Heart right ventricle (tissue), 16 donors: ENCODE measurements around the gene MAPRE3. TPM values are rescaled to one million over a fixed set of nuclear protein-coding genes. Genes with fewer than 3 reads are reported as not detected.

ENCODE experiments used
- ATAC-seq, 8 donors: fragments of 200-7000 bp; cut with Tn5 transposase; one replicate each; pipeline ENCODE4 v1.9.1; 2020; ENCODE audit warnings: mild to moderate bottlenecking in 8 of 8, moderate library complexity in 8 of 8, moderate number of reproducible peaks in 1 of 8
- DNase-seq, 2 donors: peaks; one replicate each; pipeline ENCODE4 v3.0.0-alpha.2; 2020
- H3K27ac ChIP-seq, 10 donors: fragments of 200-600 bp; sonication (generic) in 2 of 10; one replicate each; pipeline versions ENCODE4 v1.5.0 to v1.8.0; 2020 to 2022; ENCODE audit warnings: mild to moderate bottlenecking in 3 of 10
- H3K27me3 ChIP-seq, 7 donors: fragments of 200-600 bp; one replicate each; pipeline ENCODE4 v1.8.0; 2021 to 2022; ENCODE audit warnings: mild to moderate bottlenecking in 2 of 7
- H3K36me3 ChIP-seq, 9 donors: fragments of 200-600 bp; sonication (generic) in 1 of 9; one replicate each; pipeline versions ENCODE4 v1.5.0 to v1.8.0; 2020 to 2022; ENCODE audit warnings: mild to moderate bottlenecking in 2 of 9
- H3K4me1 ChIP-seq, 9 donors: fragments of 200-600 bp; sonication (generic) in 1 of 9; one replicate each; pipeline versions ENCODE4 v1.5.0 to v1.8.0; 2020 to 2022; ENCODE audit warnings: mild to moderate bottlenecking in 4 of 9
- H3K4me3 ChIP-seq, 10 donors: fragments of 200-600 bp; sonication (generic) in 2 of 10; one replicate each; pipeline versions ENCODE4 v1.5.0 to v1.8.0; 2020 to 2022; ENCODE audit warnings: mild to moderate bottlenecking in 7 of 10, moderate library complexity in 2 of 10
- H3K9me3 ChIP-seq, 11 donors: fragments of 200-600 bp in 10 of 11; sonication (generic) in 2 of 11; one replicate each; pipeline versions ENCODE4 v1.5.0 to v1.8.0; 2013 to 2022; ENCODE audit warnings: mild to moderate bottlenecking in 2 of 11, control low read depth in 1 of 11, moderate library complexity in 1 of 11
- WGBS, 2 donors: extraction: QIAGEN DNeasy Blood & Tissue Kit; methylation state at CpG; one replicate each; pipeline ENCODE4 v1.1.7; 2013; ENCODE audit warnings: inconsistent platforms in 1 of 2; 5-methylcytosine and 5-hydroxymethylcytosine counted together
- intact Hi-C, 10 donors: fragments of 100-400 bp; cut with DNase I; formaldehyde crosslinking; loops; one replicate each; pipeline versions ENCODE4 v1.11.1 to v1.14.2; 2022
- polyA plus RNA-seq, 2 donors: library from polyadenylated mRNA; stranded (reverse); fragments of 200-250 nt; gene quantifications; one replicate each; pipeline ENCODE4 v1.2.3, GENCODE V29; 2013
- total RNA-seq, 10 donors: library from RNA; stranded (reverse); fragmentation: NEBNext Ultra II Directional in 3 of 10; extraction: Animal tissue kit (Norgen Biotek cat#: 25700) in 3 of 10; gene quantifications; one replicate each; pipeline versions ENCODE4 v1.2.1 to v1.2.4, GENCODE V29; 2021 to 2023
- TF ChIP-seq, protein P1 (sequence below), 9 donors: fragments of 200-600 bp; sonication (generic) in 2 of 9; IDR thresholded peaks; one replicate each; pipeline versions ENCODE4 v1.5.0 to v1.8.0; 2021 to 2022; ENCODE audit warnings: antibody characterized with exemption in 9 of 9, mild to moderate bottlenecking in 5 of 9, moderate library complexity in 1 of 9
- donor health status: Arrhythmogenic right ventricular cardiomyopathy.
- donor health status: ischemic (EF 13 %, LVEDD 7.1; RV severe dilation, severe dysfunction).
- donor health status: healthy with polysubstance abuse.
- donor health status: DM: no; HTN: yes; CAD: no.
- donor health status: DM: no; HTN: no; CAD: no.
- donor health status: ischemic (EF 25% LVEDD 6.9; RV normal size, moderate dysfunction).
- donor health status: ischemic (EF 25% LVEDD 5.7; RV mildly dilated, moderate dysfunction).
- donor health status: healthy.
- donor health status: DM: yes; HTN: yes; CAD: no.
- donor health status: Ischemic cardiomyopathy.
- donor health status: ischemic (EF 35%, LVEDD 5.7; RV mildly dilated, moderate dysfunction).
- donor health status: nonischemic (EF 11% LVEDD 7.7; RV severe dilation, severe dysfunction).
- donor health status: DM: yes; HTN: yes; CAD: no.
- donor health status: PGD.
- donor health status: ischemic (EF 29% LVEDD 5.4; RV normal size, mild dysfunction).
- donor health status: nonischemic (EF 23%, LVEDD 6.1; RV moderate dilation, normal function).

MAPRE3 gene
- total and polyA plus RNA-seq, 12 donors: 23.0 to 68.8 (median 47.2) TPM

DNA sequence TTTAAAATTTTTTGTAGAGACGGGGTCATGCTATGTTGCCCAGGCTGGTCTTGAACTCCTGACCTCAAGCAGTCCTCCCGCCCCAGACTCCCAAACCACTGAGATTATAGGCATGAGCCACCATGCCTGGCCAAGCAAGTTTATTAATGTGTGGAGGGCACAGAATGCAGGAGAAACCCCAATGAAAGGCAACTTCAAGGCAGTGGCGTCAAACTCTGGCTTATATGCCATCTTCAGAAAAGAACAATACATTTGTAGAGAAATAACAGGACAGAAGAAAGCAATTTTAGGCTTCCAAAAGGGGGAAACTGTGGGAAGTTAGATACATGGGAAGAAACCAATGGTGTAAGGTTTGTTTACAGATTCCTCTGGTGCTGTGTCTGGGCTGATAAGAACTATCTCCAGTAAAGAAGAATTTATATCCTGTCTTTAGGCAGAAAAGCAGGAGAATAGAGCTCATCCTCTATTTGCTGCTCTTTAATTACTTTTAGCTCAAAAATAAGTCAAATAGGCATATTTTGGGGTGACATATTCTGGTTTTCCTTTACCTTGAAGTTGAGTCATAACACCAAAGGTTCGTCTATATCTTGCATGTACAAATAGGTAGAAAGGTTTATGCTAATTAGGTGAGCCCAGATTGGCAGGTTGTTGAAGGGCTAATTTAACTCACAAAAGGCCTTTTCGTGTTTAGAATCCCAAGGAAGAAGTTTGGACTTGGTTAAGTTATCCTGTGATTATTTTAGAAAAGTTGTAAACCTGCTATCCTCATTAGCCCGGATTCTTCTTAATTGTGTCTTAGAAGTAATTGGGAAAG lies 36.4 kb downstream of the MAPRE3 start:
- 64 to 66% methylated on average over 6 of the region's 6 CpGs for WGBS, 2 donors
- no peak for DNase-seq
- Histone ChIP-seq H3K4me3 (no peak overlapping the region), H3K36me3 (no peaks in the 10 kb centered on the region), H3K27me3 (no peaks in the 10 kb centered on the region), H3K27ac (peak overlapping the region in 1 of 10 donors; percentile 12), H3K4me1 (peaks cover 0 to 29% (median 8%) of the 10 kb centered on the region in 9 donors), H3K9me3 (no peaks in the 10 kb centered on the region)
- intact Hi-C loops: no loop called here
- TF ChIP-seq, protein P1, sequence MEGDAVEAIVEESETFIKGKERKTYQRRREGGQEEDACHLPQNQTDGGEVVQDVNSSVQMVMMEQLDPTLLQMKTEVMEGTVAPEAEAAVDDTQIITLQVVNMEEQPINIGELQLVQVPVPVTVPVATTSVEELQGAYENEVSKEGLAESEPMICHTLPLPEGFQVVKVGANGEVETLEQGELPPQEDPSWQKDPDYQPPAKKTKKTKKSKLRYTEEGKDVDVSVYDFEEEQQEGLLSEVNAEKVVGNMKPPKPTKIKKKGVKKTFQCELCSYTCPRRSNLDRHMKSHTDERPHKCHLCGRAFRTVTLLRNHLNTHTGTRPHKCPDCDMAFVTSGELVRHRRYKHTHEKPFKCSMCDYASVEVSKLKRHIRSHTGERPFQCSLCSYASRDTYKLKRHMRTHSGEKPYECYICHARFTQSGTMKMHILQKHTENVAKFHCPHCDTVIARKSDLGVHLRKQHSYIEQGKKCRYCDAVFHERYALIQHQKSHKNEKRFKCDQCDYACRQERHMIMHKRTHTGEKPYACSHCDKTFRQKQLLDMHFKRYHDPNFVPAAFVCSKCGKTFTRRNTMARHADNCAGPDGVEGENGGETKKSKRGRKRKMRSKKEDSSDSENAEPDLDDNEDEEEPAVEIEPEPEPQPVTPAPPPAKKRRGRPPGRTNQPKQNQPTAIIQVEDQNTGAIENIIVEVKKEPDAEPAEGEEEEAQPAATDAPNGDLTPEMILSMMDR (IDR thresholded peaks at IDR 0.05): no peak
- no peak for ATAC-seq

DNA sequence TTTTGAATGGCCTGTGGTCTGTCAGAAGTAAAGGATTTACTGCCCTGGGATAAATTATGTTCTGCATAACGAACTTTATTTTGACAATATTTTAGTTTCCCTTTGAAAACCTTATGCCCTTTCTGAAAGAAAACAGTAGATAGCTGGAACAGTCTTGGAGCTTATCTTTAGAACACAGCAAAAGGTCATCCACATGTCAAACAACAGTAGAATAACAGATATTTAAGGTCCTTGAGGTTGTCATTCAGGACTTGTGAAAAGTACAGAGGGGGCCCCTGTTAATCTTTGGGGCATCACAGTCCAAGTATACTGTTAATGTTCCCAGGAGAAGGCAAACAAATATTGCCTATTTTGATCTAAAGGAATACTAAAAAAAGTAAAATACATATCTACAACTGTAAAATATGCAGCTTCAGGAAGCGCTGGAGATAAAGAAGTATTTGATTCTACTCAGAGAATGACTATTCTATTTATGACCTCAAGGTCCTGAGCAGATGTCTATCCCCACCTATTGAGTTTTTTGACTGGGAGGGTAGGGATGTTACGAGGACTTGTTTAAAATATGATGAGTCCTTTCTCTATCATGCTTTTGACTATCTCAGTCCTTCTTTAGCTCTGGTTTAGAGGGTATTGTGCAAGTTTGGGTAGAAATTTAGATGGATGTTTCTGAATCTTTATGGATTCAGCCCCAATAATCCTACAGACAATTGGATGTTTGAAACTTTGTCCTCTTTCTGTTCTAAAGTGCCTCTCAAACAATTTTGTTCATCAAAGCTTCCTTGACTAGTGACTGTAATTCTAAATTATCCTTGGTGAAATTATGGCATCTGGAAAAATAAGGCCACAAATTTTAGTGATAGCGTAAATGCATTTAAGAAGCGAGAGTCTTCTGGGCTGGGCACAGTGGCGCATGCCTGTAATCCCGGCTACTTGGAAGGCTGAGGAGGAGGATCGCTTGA lies 37.3 kb downstream of the MAPRE3 start:
- Histone ChIP-seq H3K9me3 (no peaks in the 10 kb centered on the region), H3K4me1 (peaks cover 0 to 29% (median 8%) of the 10 kb centered on the region in 9 donors), H3K27me3 (no peaks in the 10 kb centered on the region), H3K4me3 (no peak overlapping the region), H3K36me3 (no peaks in the 10 kb centered on the region), H3K27ac (peak overlapping the region in 1 of 10 donors; percentile 12)
- intact Hi-C loops: no loop called here
- ATAC-seq: no peak
- TF ChIP-seq, protein P1 (IDR thresholded peaks at IDR 0.05): no peak
- DNase-seq: no peak
- WGBS, 2 donors: 75 to 78% methylated on average over 8 of the region's 8 CpGs

DNA sequence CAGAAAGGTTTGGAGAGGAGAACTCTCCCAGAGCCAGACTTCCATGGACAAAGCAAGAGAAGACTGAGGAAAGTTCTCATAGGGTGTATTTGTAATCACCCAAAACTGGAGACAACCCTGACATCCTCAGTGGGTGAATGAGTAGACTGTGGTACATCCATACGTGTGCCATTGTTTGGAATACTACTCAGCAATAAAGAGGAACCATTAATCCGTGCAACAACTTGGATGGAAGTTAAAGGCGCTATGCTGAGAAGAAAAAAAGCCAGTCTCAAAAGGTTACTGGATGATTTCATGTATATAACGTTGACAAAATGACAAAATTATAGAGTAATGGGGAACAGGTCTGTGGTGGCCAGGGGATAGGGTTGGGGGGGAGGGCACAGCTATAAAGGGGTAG lies 38.2 kb downstream of the MAPRE3 start:
- Histone ChIP-seq H3K4me3 (no peak overlapping the region), H3K4me1 (peaks cover 0 to 27% (median 8%) of the 10 kb centered on the region in 9 donors), H3K27ac (no peak overlapping the region), H3K36me3 (no peaks in the 10 kb centered on the region), H3K9me3 (no peaks in the 10 kb centered on the region), H3K27me3 (no peaks in the 10 kb centered on the region)
- WGBS, 2 donors: 94% methylated on average over 4 of the region's 4 CpGs
- intact Hi-C loops: no loop called here
- no peak for ATAC-seq
- no peak for DNase-seq
- TF ChIP-seq, protein P1 (IDR thresholded peaks at IDR 0.05): no peak

DNA sequence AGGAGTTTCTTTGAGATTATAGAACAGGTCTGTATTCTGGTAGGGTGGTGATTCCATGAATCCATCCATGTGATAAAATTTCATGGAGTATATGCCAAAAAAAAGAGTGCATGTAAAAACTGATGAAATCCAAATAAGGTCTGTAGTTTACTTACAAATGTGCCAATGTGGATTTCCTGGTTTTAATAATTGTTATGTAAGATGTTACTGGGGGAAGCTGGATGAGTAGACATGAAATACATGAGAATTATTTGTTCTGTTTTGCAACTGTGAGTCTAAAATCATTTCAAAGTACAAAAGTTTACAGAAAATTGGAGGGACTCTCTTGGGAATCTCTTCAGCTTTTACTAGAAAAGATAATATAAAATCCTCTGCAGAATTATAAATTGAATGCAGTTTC lies 38.6 kb downstream of the MAPRE3 start:
- no peak overlapping the region for H3K27ac ChIP-seq
- intact Hi-C loops: no loop called here
- no peak for ATAC-seq

More for the DNA sequence above, 38.6 kb downstream of the MAPRE3 start:
- no peaks in the 10 kb centered on the region for H3K9me3 ChIP-seq
- no peaks in the 10 kb centered on the region for H3K27me3 ChIP-seq
- DNase-seq: no peak
- TF ChIP-seq, protein P1 (IDR thresholded peaks at IDR 0.05): no peak
- H3K36me3 ChIP-seq: no peaks in the 10 kb centered on the region
- H3K4me1 ChIP-seq: peaks cover 0 to 26% (median 8%) of the 10 kb centered on the region in 9 donors
- no peak overlapping the region for H3K4me3 ChIP-seq
